Measurements from ENCODE around the gene DPH7.

DNA sequence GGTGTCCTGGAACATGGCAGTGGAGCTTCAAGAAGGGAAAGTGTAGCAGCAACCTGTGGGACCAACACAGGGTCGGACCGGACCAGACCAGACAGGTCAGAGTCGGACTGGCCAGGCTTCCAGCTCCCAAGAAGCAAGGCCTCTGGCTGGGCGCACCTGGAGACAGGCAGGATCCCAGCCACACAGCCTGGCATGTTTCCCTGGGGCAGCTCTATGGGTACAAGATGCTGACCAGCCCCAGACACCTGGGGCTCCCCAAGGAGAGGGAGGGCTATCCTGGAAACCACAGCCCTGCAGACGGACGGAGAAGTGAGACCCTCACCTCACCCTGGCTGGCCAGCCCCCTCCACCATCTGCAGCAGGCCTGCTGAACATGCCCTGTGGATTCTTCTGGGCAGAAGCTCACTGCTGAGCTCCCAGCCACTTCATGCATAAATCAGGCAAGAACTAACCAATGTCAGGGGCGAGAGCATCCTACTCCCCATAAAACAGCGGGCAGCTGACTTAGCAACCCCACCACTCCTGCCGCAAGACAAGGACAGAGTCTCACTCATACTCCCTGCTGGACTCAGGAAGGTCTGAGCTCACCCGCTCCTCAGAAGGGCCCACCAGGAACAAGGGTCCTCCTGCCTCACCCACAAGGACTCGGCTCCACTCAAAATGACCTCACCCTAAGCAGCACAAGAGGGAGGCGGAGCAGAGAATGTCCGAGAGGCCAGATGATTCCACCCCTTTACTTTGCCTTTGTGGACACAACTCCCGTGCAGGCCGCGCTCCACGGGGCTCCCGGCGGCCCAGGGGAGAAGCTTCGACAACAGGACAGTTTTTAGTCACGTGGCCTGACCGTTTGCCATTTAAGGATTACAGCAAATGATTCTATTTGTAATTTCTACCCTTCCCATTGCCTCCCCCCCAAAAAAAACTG is 2.9 kb upstream of the DPH7 start:
- TF ChIP-seq POLR2A (IDR thresholded peaks at IDR 0.05; ENCODE audit: low read length) (no peak), GATA1 (IDR thresholded peaks at IDR 0.05; ENCODE audit: low read depth, low read length) (no peak)

All from erythroblast (primary cell).